A549 (cell line): Measurements from ENCODE around the gene MYO1D.

Source experiments
- CBX8 ChIP-seq: fragments of 200-600 bp; sonication (generic); IDR thresholded peaks from 2 replicates; pipeline ENCODE4 v1.6.1; 2016
- CTCF ChIP-seq: fragments of >200 bp; sonication (Bioruptor Twin); formaldehyde crosslinking; IDR thresholded peaks from 3 replicates; pipeline ENCODE4 v1.5.1; 2016
- MAX ChIP-seq: IDR thresholded peaks from 2 replicates; pipeline ENCODE4 v1.6.1; 2012
- PBX3 ChIP-seq: IDR thresholded peaks from 2 replicates; pipeline ENCODE4 v1.6.1; 2012
- POLR2A ChIP-seq: IDR thresholded peaks from 2 replicates; pipeline ENCODE4 v1.6.1; 2012; ENCODE audit warnings: mild to moderate bottlenecking, low read length
- SREBF2 ChIP-seq: fragments of 450-650 bp; IDR thresholded peaks from 2 replicates; pipeline ENCODE4 v1.6.1; 2014; ENCODE audit warnings: mild to moderate bottlenecking, moderate library complexity

GRCh38 chr17:32558997-32559650 lies 317.8 kb downstream of the MYO1D start:
- TF ChIP-seq CBX8 (no peak), CTCF (no peak), PBX3 (no peak), MAX (no peak), SREBF2 (no peak), POLR2A (no peak)
